ENCODE data around the gene LYZ. TPM values are rescaled to one million over a fixed set of nuclear protein-coding genes. Genes with fewer than 3 reads are reported as not detected.

Gene LYZ
- total RNA-seq, 1 experiment from 2014 or later: not detected

DNA sequence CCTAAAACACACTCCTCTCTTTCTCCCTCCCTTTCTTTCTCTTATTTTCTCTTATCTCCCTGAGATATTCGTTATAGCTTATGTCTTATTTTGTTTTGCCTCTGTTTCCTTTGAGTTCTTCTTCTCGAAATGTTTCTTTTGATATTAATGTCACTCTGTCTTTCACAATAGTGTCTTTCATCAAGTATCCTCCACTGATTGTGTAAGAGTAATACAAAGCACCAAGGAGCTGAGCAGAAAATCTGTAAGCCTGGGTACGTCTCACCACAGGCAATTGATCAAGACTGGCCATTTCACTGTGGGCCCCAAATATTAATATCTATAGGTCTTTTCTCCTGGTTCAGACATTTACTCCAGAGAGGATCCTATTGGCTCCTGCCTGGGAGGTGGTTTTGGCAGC, 4.8 kb upstream of the LYZ start:
- H3K4me1 ChIP-seq (ENCODE audit: low read length): peaks cover 2% of the 10 kb centered on the region
- no peak overlapping the region for H3K27ac ChIP-seq (ENCODE audit: low read length)
- DNase-seq: no peak
- no peaks in the 10 kb centered on the region for H3K9me3 ChIP-seq (ENCODE audit: low read length)
- H3K4me2 ChIP-seq (ENCODE audit: low read depth, low read length, poor library complexity, severe bottlenecking): no peak overlapping the region
- no peaks in the 10 kb centered on the region for H3K27me3 ChIP-seq (ENCODE audit: low read length)
- no peaks in the 10 kb centered on the region for H4K20me1 ChIP-seq (ENCODE audit: insufficient read depth, low read depth, low read length)
- H3K9ac ChIP-seq (ENCODE audit: low read length): no peak overlapping the region
- no peaks in the 10 kb centered on the region for H3K79me2 ChIP-seq (ENCODE audit: low read length)
- no peaks in the 10 kb centered on the region for H3K36me3 ChIP-seq (ENCODE audit: insufficient read depth, low read length)
- H3K4me3 ChIP-seq (ENCODE audit: low read length): no peak overlapping the region
- H2AFZ ChIP-seq (ENCODE audit: low read length): no peak overlapping the region
- H3K9me2 ChIP-seq (replicated peaks; ENCODE audit: insufficient read depth, low read length): no peaks in the 10 kb centered on the region

DNA sequence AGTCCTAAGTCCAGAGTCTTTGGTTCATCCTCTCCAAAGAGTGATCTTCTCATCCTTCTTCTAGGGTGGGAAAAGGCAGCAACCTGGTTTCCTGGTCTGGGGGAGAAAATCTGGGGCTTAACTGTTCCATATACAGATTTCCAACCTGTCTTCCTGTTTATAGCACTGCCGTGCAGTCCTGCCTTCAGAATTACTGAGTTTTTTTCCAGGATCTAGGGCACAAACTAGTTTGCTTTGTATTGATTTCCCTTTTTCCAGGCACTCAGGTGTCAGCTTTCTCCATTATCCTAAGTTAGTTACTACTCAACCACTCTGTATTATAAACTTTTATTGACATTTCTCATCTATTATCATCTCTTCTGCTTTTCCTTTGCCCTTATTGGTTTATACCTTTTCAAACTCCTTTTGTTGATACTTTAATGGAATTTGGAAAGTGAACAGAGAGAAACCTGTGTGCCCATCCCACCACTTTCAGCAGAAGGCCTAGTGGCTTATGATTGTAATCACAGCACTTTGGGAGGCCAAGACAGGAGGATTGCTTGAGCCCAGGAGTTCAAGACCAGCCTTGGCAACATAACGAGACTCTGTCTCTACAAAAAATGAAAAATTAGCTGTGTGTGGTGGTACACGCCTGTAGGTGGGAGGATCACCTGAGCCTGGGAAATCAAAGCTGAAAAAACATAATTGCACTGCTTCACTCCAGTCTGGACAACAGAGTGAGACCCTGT, 4.1 kb upstream of the LYZ start:
- DNase-seq: no peak
- Histone ChIP-seq H3K36me3 (ENCODE audit: insufficient read depth, low read length) (no peaks in the 10 kb centered on the region), H4K20me1 (ENCODE audit: insufficient read depth, low read depth, low read length) (no peaks in the 10 kb centered on the region), H2AFZ (ENCODE audit: low read length) (no peak overlapping the region), H3K27ac (ENCODE audit: low read length) (no peak overlapping the region), H3K4me2 (ENCODE audit: low read depth, low read length, poor library complexity, severe bottlenecking) (no peak overlapping the region), H3K79me2 (ENCODE audit: low read length) (no peaks in the 10 kb centered on the region), H3K9me2 (replicated peaks; ENCODE audit: insufficient read depth, low read length) (no peaks in the 10 kb centered on the region), H3K4me3 (ENCODE audit: low read length) (no peak overlapping the region), H3K4me1 (ENCODE audit: low read length) (no peaks in the 10 kb centered on the region; the same call in 1 of the 2 replicates), H3K27me3 (ENCODE audit: low read length) (no peaks in the 10 kb centered on the region), H3K9me3 (ENCODE audit: low read length) (no peaks in the 10 kb centered on the region), H3K9ac (ENCODE audit: low read length) (no peak overlapping the region)

DNA sequence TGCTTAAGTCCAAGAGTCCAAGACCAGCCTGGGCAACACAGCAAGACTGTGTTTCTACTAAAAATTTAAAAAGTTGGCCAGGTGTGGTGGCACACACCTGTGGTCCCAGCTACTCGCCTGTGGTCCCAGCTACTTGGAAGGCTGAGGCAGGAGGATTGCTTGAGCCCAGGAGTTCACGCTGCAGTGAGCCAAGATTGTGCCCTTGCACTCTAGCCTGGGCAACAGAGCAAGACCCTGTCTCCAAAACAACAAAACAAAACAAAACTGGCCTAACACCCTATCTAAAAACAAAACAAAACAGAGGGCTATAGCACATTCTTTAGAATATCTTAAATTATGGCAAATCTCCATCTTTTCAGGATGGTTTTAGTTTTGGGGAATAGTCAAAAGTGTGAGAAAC, 3.1 kb upstream of the LYZ start:
- Histone ChIP-seq H3K79me2 (ENCODE audit: low read length) (no peaks in the 10 kb centered on the region), H3K4me1 (ENCODE audit: low read length) (no peaks in the 10 kb centered on the region; the same call in 1 of the 2 replicates), H3K4me3 (ENCODE audit: low read length) (no peak overlapping the region), H3K27ac (ENCODE audit: low read length) (no peak overlapping the region), H3K4me2 (ENCODE audit: low read depth, low read length, poor library complexity, severe bottlenecking) (no peak overlapping the region), H2AFZ (ENCODE audit: low read length) (no peak overlapping the region), H3K9ac (ENCODE audit: low read length) (no peak overlapping the region), H3K9me2 (replicated peaks; ENCODE audit: insufficient read depth, low read length) (no peaks in the 10 kb centered on the region), H3K36me3 (ENCODE audit: insufficient read depth, low read length) (no peaks in the 10 kb centered on the region), H3K9me3 (ENCODE audit: low read length) (no peaks in the 10 kb centered on the region), H3K27me3 (ENCODE audit: low read length) (no peaks in the 10 kb centered on the region), H4K20me1 (ENCODE audit: insufficient read depth, low read depth, low read length) (no peaks in the 10 kb centered on the region)
- DNase-seq: no peak

DNA sequence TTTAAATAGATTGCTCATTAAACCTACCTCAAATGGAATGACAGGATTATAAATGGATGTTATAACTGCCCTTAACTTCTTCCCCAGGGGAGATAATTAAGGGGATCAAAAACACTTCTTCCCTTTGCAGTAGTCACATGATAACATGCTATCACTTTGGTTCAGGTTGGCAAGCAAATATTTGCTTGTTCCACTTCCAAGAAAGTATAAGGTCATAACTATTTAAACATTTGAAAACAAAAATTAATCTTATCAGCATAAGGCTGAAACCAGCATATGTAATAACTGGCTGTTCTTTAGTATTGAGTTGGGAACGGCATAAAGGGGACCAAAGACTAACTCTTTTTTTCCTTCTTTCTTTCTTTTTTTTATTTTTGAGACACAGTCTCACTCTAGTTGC, 2.4 kb upstream of the LYZ start:
- DNase-seq: no peak
- Histone ChIP-seq H3K79me2 (ENCODE audit: low read length) (no peaks in the 10 kb centered on the region), H2AFZ (ENCODE audit: low read length) (no peak overlapping the region)

DNA sequence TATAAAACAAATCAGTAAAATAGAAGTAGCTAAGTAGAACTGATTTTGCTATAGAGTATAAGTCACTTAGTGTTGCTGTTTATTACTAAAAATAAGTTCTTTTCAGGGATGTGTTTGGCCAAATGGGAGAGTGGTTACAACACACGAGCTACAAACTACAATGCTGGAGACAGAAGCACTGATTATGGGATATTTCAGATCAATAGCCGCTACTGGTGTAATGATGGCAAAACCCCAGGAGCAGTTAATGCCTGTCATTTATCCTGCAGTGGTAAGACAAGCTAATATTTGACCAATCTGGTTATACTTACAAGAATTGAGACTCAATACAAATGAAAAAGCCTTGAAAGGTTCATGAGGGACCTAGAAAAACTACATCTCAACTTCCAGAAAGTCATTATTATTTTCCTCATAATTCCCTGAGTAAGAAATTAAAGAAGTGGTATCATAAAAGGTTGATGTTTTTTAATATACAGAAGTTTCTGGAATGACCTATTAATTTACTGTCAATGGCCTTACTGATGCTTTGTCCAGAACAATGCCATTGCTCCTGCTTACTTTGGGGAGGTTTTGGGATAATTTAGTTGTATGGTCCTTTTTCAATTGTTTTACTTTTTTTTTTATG, 1.9 kb downstream of the LYZ start:
- no peaks in the 10 kb centered on the region for H3K36me3 ChIP-seq (ENCODE audit: insufficient read depth, low read length)
- no peaks in the 10 kb centered on the region for H3K4me1 ChIP-seq (ENCODE audit: low read length)
- H3K9ac ChIP-seq (ENCODE audit: low read length): no peak overlapping the region

More for the DNA sequence above, 2.4 kb upstream of the LYZ start:
- Histone ChIP-seq H3K9me3 (ENCODE audit: low read length) (no peaks in the 10 kb centered on the region), H4K20me1 (ENCODE audit: insufficient read depth, low read depth, low read length) (no peaks in the 10 kb centered on the region), H3K9ac (ENCODE audit: low read length) (no peak overlapping the region), H3K4me2 (ENCODE audit: low read depth, low read length, poor library complexity, severe bottlenecking) (no peak overlapping the region), H3K36me3 (ENCODE audit: insufficient read depth, low read length) (no peaks in the 10 kb centered on the region), H3K4me3 (ENCODE audit: low read length) (no peak overlapping the region), H3K9me2 (replicated peaks; ENCODE audit: insufficient read depth, low read length) (no peaks in the 10 kb centered on the region), H3K27me3 (ENCODE audit: low read length) (no peaks in the 10 kb centered on the region), H3K4me1 (ENCODE audit: low read length) (no peaks in the 10 kb centered on the region; the same call in 1 of the 2 replicates), H3K27ac (ENCODE audit: low read length) (no peak overlapping the region)

DNA sequence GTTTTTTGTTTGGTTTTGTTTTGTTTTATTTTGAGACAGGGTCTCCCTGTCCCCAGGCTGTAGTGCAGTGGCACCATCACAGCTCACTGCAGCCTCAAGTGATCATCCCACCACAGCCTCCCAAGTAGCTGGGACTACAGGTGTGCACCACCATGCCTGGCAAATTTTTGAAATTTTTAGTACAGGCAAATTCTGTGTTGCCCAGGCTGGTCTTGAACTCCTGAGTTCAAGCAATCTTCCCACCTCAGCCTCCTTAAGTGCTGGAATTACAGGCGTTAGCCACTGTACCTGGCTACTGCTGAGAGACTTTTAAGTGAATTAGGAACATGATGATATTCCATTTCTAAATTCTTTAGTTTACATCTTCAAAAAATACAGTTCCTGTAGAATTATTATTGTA, 2.6 kb downstream of the LYZ start:
- Histone ChIP-seq H3K36me3 (ENCODE audit: insufficient read depth, low read length) (no peaks in the 10 kb centered on the region), H3K9me2 (replicated peaks; ENCODE audit: insufficient read depth, low read length) (no peaks in the 10 kb centered on the region), H3K27ac (ENCODE audit: low read length) (no peak overlapping the region), H3K4me2 (ENCODE audit: low read depth, low read length, poor library complexity, severe bottlenecking) (no peak overlapping the region), H3K79me2 (ENCODE audit: low read length) (no peaks in the 10 kb centered on the region), H3K4me1 (ENCODE audit: low read length) (no peaks in the 10 kb centered on the region), H3K9ac (ENCODE audit: low read length) (no peak overlapping the region), H2AFZ (ENCODE audit: low read length) (no peak overlapping the region), H4K20me1 (ENCODE audit: insufficient read depth, low read depth, low read length) (no peaks in the 10 kb centered on the region), H3K4me3 (ENCODE audit: low read length) (no peak overlapping the region), H3K9me3 (ENCODE audit: low read length) (no peaks in the 10 kb centered on the region), H3K27me3 (ENCODE audit: low read length) (no peaks in the 10 kb centered on the region)
- DNase-seq: no peak

More for the DNA sequence above, 1.9 kb downstream of the LYZ start:
- Histone ChIP-seq H3K9me3 (ENCODE audit: low read length) (no peaks in the 10 kb centered on the region), H3K4me3 (ENCODE audit: low read length) (no peak overlapping the region), H3K4me2 (ENCODE audit: low read depth, low read length, poor library complexity, severe bottlenecking) (no peak overlapping the region), H3K79me2 (ENCODE audit: low read length) (no peaks in the 10 kb centered on the region), H4K20me1 (ENCODE audit: insufficient read depth, low read depth, low read length) (no peaks in the 10 kb centered on the region), H3K27me3 (ENCODE audit: low read length) (no peaks in the 10 kb centered on the region), H3K9me2 (replicated peaks; ENCODE audit: insufficient read depth, low read length) (no peaks in the 10 kb centered on the region), H3K27ac (ENCODE audit: low read length) (no peak overlapping the region), H2AFZ (ENCODE audit: low read length) (no peak overlapping the region)
- no peak for DNase-seq

DNA sequence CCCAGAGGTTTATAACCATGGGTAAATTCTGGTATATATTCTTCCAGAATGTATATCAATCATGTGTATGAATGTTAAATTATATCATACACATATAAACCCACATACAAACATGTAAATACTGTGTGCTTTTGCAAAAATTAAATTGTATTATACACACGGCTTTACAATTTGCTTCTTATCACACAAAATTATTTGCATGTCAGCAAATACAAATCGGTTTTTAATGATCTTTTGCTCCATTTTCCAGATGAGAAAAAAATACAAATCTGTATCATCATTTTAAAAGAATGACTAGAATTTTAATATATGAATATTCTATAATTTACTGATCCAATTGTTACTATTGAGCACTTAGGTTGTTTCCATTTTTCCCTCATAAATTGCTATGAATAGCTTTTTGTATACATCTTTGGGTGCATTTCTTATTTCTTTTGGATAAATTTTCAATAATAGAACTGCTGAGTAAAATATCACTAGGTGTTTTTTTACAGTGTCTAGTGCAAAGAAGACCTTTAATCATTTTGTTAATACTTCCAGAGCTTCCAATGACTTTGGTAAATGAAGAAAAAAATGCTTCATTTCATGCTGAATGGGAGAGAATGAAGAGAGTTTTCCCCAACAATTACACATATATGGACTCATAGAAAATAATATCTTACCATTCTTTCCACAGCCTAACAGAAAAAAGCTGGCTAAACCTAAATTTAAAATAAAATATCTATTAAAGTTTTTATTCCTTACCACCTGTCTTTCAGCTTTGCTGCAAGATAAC, 3.5 kb downstream of the LYZ start:
- no peaks in the 10 kb centered on the region for H4K20me1 ChIP-seq (ENCODE audit: insufficient read depth, low read depth, low read length)
- no peaks in the 10 kb centered on the region for H3K27me3 ChIP-seq (ENCODE audit: low read length)
- H3K27ac ChIP-seq (ENCODE audit: low read length): no peak overlapping the region
- H3K9ac ChIP-seq (ENCODE audit: low read length): no peak overlapping the region
- no peak overlapping the region for H3K4me3 ChIP-seq (ENCODE audit: low read length)
- H3K36me3 ChIP-seq (ENCODE audit: insufficient read depth, low read length): no peaks in the 10 kb centered on the region
- no peaks in the 10 kb centered on the region for H3K79me2 ChIP-seq (ENCODE audit: low read length)
- no peaks in the 10 kb centered on the region for H3K4me1 ChIP-seq (ENCODE audit: low read length)
- no peaks in the 10 kb centered on the region for H3K9me3 ChIP-seq (ENCODE audit: low read length)
- H3K4me2 ChIP-seq (ENCODE audit: low read depth, low read length, poor library complexity, severe bottlenecking): no peak overlapping the region
- DNase-seq: no peak
- no peaks in the 10 kb centered on the region for H3K9me2 ChIP-seq (replicated peaks; ENCODE audit: insufficient read depth, low read length)
- no peak overlapping the region for H2AFZ ChIP-seq (ENCODE audit: low read length)

DNA sequence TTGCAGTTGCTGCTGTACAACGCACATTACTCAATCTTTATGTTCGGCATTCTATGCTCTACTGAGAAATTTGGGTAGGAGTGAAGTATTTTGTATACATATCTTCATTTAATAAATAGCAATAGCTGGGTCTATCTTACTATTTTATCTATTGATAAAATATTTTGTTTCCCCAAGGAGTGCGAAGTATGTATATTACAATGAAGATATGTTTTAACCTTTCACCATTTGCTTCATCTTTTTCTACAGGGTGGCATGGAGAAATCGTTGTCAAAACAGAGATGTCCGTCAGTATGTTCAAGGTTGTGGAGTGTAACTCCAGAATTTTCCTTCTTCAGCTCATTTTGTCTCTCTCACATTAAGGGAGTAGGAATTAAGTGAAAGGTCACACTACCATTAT, 4.7 kb downstream of the LYZ start:
- Histone ChIP-seq H3K79me2 (ENCODE audit: low read length) (no peaks in the 10 kb centered on the region), H4K20me1 (ENCODE audit: insufficient read depth, low read depth, low read length) (no peaks in the 10 kb centered on the region), H3K9me2 (replicated peaks; ENCODE audit: insufficient read depth, low read length) (no peaks in the 10 kb centered on the region), H3K9ac (ENCODE audit: low read length) (no peak overlapping the region), H2AFZ (ENCODE audit: low read length) (no peak overlapping the region), H3K4me3 (ENCODE audit: low read length) (no peak overlapping the region), H3K27ac (ENCODE audit: low read length) (no peak overlapping the region), H3K4me1 (ENCODE audit: low read length) (peaks cover 4% of the 10 kb centered on the region), H3K9me3 (ENCODE audit: low read length) (no peaks in the 10 kb centered on the region), H3K36me3 (ENCODE audit: insufficient read depth, low read length) (no peaks in the 10 kb centered on the region), H3K4me2 (ENCODE audit: low read depth, low read length, poor library complexity, severe bottlenecking) (no peak overlapping the region), H3K27me3 (ENCODE audit: low read length) (no peaks in the 10 kb centered on the region)
- no peak for DNase-seq

Measured in Karpas-422 (cell line).